ENCODE results near the gene ATXN2. TPM values are rescaled to one million over a fixed set of nuclear protein-coding genes. Genes with fewer than 3 reads are reported as not detected.

ATXN2 gene
- total RNA-seq, 6 experiments from 2014 or later = 80.7 to 110 (median 91.9) TPM

- TF ChIP-seq, protein P1, sequence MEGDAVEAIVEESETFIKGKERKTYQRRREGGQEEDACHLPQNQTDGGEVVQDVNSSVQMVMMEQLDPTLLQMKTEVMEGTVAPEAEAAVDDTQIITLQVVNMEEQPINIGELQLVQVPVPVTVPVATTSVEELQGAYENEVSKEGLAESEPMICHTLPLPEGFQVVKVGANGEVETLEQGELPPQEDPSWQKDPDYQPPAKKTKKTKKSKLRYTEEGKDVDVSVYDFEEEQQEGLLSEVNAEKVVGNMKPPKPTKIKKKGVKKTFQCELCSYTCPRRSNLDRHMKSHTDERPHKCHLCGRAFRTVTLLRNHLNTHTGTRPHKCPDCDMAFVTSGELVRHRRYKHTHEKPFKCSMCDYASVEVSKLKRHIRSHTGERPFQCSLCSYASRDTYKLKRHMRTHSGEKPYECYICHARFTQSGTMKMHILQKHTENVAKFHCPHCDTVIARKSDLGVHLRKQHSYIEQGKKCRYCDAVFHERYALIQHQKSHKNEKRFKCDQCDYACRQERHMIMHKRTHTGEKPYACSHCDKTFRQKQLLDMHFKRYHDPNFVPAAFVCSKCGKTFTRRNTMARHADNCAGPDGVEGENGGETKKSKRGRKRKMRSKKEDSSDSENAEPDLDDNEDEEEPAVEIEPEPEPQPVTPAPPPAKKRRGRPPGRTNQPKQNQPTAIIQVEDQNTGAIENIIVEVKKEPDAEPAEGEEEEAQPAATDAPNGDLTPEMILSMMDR (IDR thresholded peaks at IDR 0.05) = no peak
- peaks cover 2% of the 10 kb centered on the region for H3K27me3 Mint-ChIP-seq (ENCODE audit: insufficient read depth)
- peaks cover 35% of the 10 kb centered on the region for H3K4me1 Mint-ChIP-seq (ENCODE audit: low read depth)
- DNase-seq = no peak
- H3K4me3 Mint-ChIP-seq = no peak overlapping the region
- no peak overlapping the region for H3K27ac Mint-ChIP-seq
- H3K36me3 Mint-ChIP-seq (ENCODE audit: low read depth) = peaks cover 56% of the 10 kb centered on the region
- no peaks in the 10 kb centered on the region for H3K9me3 Mint-ChIP-seq
These were observed 110.3 kb downstream of the ATXN2 start for GRCh38 chr12:111488798-111489197.

DNA sequence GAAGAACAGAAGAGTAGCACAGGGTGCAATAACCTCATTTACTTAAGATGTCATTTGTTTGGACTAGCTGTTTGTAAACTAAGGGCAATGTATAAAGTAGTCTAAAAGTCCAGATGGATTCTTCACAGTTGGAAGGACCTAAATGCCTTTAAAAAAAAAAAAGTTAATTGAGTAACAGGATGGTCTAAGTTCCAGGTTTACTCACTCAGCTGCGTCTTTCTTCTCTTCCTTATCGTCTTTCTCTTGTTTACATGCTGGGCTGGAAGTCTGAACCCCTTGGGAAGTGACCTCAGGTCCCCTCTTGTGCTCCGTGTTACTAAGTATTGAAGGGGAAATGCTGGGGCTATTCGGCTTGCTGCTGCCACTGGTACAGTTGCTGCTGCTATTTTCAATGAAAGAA, 110.8 kb downstream of the ATXN2 start:
- no peak overlapping the region for H3K4me3 Mint-ChIP-seq
- DNase-seq = no peak
- H3K9me3 Mint-ChIP-seq = no peaks in the 10 kb centered on the region
- H3K4me1 Mint-ChIP-seq (ENCODE audit: low read depth) = peaks cover 32% of the 10 kb centered on the region
- H3K27me3 Mint-ChIP-seq (ENCODE audit: insufficient read depth) = peaks cover 2% of the 10 kb centered on the region
- H3K27ac Mint-ChIP-seq = peak overlapping the region; percentile 65
- H3K36me3 Mint-ChIP-seq (ENCODE audit: low read depth) = peaks cover 53% of the 10 kb centered on the region
- TF ChIP-seq, protein P1 (IDR thresholded peaks at IDR 0.05) = no peak

- Mint-ChIP-seq H3K9me3 (no peaks in the 10 kb centered on the region), H3K4me1 (ENCODE audit: low read depth) (no peaks in the 10 kb centered on the region; the same call in 1 of the 2 replicates), H3K36me3 (ENCODE audit: low read depth) (peaks cover 30% of the 10 kb centered on the region), H3K27me3 (ENCODE audit: insufficient read depth) (no peaks in the 10 kb centered on the region), H3K4me3 (no peak overlapping the region), H3K27ac (no peak overlapping the region; the same call in 1 of the 2 replicates)
- DNase-seq = no peak
- TF ChIP-seq, protein P1 (IDR thresholded peaks at IDR 0.05) = peak; percentile 67
These were observed 116.7 kb downstream of the ATXN2 start for GRCh38 chr12:111482462-111482861.

DNA sequence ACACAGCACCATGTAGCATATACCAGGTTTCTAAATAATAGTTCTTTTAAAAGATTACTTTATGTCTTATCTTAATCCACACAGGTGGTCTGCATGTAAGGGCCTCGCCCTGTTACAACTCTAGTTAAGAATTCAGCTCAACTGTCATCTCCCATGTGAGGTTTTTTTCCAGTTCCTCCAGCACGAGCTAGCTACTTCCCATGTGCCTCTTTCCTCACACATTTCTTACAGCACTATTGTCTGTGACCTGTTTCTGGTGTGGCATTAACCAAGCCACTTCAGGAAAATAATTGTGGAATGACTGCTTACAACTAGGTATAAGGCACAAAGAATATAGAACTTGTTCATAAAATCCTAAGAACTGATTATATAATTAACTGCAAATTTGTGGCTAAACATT, 127.9 kb downstream of the ATXN2 start:
- DNase-seq = no peak
- Mint-ChIP-seq H3K36me3 (ENCODE audit: low read depth) (peaks cover 40% of the 10 kb centered on the region), H3K9me3 (no peaks in the 10 kb centered on the region), H3K4me1 (ENCODE audit: low read depth) (peaks cover 69% of the 10 kb centered on the region), H3K27ac (peak overlapping the region; percentile 87), H3K27me3 (ENCODE audit: insufficient read depth) (peaks cover 9% of the 10 kb centered on the region), H3K4me3 (no peak overlapping the region)
- TF ChIP-seq, protein P1 (IDR thresholded peaks at IDR 0.05) = no peak

- H3K27me3 Mint-ChIP-seq (ENCODE audit: insufficient read depth) = peaks cover 9% of the 10 kb centered on the region
- H3K36me3 Mint-ChIP-seq (ENCODE audit: low read depth) = peaks cover 38% of the 10 kb centered on the region
- TF ChIP-seq, protein P1 (IDR thresholded peaks at IDR 0.05) = no peak
- no peaks in the 10 kb centered on the region for H3K9me3 Mint-ChIP-seq
- peak overlapping the region; percentile 62 for H3K4me3 Mint-ChIP-seq
- no peak for DNase-seq
- H3K27ac Mint-ChIP-seq = peak overlapping the region; percentile 87
- peaks cover 78% of the 10 kb centered on the region for H3K4me1 Mint-ChIP-seq (ENCODE audit: low read depth)
These were observed 129.7 kb downstream of the ATXN2 start for GRCh38 chr12:111469401-111469800.

GRCh38 chr12:111467857-111468241, 131.3 kb downstream of the ATXN2 start:
- peaks cover 75% of the 10 kb centered on the region for H3K4me1 Mint-ChIP-seq (ENCODE audit: low read depth)
- H3K4me3 Mint-ChIP-seq = peak overlapping the region; percentile 65
- H3K36me3 Mint-ChIP-seq (ENCODE audit: low read depth) = peaks cover 28% of the 10 kb centered on the region; the same call in 1 of the 2 replicates
- peaks cover 6% of the 10 kb centered on the region for H3K27me3 Mint-ChIP-seq (ENCODE audit: insufficient read depth)
- H3K9me3 Mint-ChIP-seq = no peaks in the 10 kb centered on the region
- peak; percentile 72 for DNase-seq
- TF ChIP-seq, protein P1 (IDR thresholded peaks at IDR 0.05) = no peak
- peak overlapping the region; percentile 94 for H3K27ac Mint-ChIP-seq

All from HFFc6 (cell line).